T-helper 22 cell (primary cell): ENCODE measurements around the gene RASSF8.

Source experiments
- DNase-seq: peaks from one replicate; pipeline ENCODE4 v3.0.0-alpha.2; 2020; ENCODE audit warnings: low read depth

RASSF8 gene

DNA sequence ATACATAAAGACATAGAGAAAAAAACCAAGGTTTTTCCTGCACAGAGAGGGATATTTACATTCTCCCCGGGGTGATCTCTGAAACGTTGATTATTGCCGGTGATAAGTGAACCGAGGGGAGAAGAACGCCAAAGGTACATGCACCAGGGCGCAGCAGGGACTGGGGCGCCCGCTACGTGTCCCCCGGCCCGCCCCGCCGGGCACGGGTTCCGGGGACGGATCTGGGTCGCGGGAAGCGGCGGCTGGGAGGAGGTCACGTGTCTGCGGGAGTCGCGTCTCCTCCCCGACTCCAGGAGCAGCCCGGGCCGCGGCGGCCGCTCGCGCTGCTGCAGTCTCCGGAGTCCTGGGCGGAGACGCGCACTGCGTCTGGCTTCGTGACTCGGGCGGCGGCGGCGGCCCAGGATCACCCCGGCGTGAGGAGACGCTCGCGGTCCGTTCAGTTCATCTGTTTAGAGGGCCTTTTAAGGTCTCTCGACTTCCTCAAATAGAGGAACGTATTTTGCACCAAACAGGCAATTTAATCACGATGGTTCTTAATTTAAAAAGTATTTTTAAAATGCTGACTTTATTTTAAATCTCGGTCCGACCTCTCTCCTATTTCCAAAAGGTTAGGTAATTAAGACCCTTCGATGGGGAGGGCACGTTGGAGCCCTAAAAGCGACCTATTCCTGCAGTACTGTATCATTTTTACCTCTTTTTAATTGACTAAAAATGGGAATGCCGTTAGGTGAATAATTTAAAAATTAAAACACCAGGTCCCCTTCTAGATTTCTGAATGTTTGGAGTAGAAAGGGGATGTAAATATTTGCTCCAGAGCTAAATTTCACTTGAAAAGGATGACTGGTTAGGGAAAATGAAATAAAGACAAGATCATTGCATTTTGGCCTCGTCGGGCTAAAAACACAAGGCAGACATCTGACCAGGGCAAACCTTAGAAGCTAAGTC, 168.1 kb downstream of the RASSF8 start:
- no peak for DNase-seq

DNA sequence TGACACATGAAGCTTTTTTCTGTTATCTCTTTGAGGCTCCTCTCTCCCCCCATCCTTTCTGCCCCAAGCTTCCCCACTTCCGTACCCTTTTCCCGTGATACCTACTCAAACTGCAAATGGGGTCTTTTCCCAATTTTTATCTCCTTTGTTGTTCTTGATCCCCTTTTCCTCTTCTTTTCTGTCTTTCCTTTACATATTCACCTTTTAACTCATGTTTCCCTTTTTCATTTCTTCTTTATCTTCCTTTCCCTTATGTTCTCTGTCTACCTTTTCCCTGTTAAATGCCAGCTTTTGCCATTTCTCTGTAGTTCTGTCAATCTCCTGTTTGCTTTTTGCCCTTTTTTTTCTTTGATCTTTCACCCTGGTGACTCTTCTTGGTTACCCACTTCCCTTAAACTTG, 168.9 kb downstream of the RASSF8 start:
- no peak for DNase-seq

GRCh38 chr12:26128168-26128567, 169.7 kb downstream of the RASSF8 start:
- no peak for DNase-seq
